GM19397 (cell line): ENCODE results near the gene CST11.
A peak's percentile ranks its signal among the peaks of the same experiment; 100 is the strongest.

Experiments used
- ATAC-seq: cut with Tn5 transposase; IDR thresholded peaks from one replicate; pipeline ENCODE4 v1.9.1; 2021; ENCODE audit warnings: mild to moderate bottlenecking, moderate library complexity; ENCODE audit not compliant: unreplicated experiment

Gene CST11

GRCh38 chr20:23420943-23421931, 31.4 kb downstream of the CST11 start, which contains the start of gene NAPB:
NAPB (minus strand) TSS chr20:23421488; CDS start chr20:23421402, 86 bp downstream.
- peak; percentile 97 for ATAC-seq

- ATAC-seq: no peak
These were observed 32.4 kb downstream of the CST11 start for GRCh38 chr20:23419995-23420901.

- ATAC-seq: no peak
These were observed 33.0 kb downstream of the CST11 start for GRCh38 chr20:23419657-23419994.

- ATAC-seq: no peak
These were observed 34.8 kb downstream of the CST11 start for GRCh38 chr20:23417861-23418260.

- ATAC-seq: no peak
These were observed 36.6 kb downstream of the CST11 start for GRCh38 chr20:23415959-23416583.

GRCh38 chr20:23415555-23415954, 37.1 kb downstream of the CST11 start:
- ATAC-seq: no peak

GRCh38 chr20:23414526-23415188, 38.0 kb downstream of the CST11 start:
- no peak for ATAC-seq

GRCh38 chr20:23413862-23414422, 38.7 kb downstream of the CST11 start:
- no peak for ATAC-seq

GRCh38 chr20:23412026-23412425, 40.6 kb downstream of the CST11 start:
- ATAC-seq: no peak

GRCh38 chr20:23410916-23411695, 41.6 kb downstream of the CST11 start:
- no peak for ATAC-seq

- no peak for ATAC-seq
These were observed 42.9 kb downstream of the CST11 start for GRCh38 chr20:23409800-23410199.

- ATAC-seq: no peak
These were observed 43.7 kb downstream of the CST11 start for GRCh38 chr20:23408957-23409356.

- peak; percentile 68 for ATAC-seq
These were observed 44.8 kb downstream of the CST11 start for GRCh38 chr20:23407781-23408464.

- ATAC-seq: no peak
These were observed 45.8 kb downstream of the CST11 start for GRCh38 chr20:23406880-23407279.

GRCh38 chr20:23404196-23404595, 48.5 kb downstream of the CST11 start:
- no peak for ATAC-seq

- no peak for ATAC-seq
These were observed 48.9 kb downstream of the CST11 start for GRCh38 chr20:23403751-23404150.

- ATAC-seq: no peak
These were observed 51.6 kb downstream of the CST11 start for GRCh38 chr20:23401051-23401450.
